Small intestine (tissue), 7 donors: ENCODE measurements around the gene MAP7. TPM values are rescaled to one million over a fixed set of nuclear protein-coding genes. Genes with fewer than 3 reads are reported as not detected.
"Not testable (repeated sequence)": the region's sequence is repeated elsewhere in the genome, so short reads cannot be mapped to it uniquely, and the experiment has no call there.

Experiments
- DNase-seq, 2 donors: peaks; one replicate each; pipeline versions ENCODE4 v3.0.0 to v3.0.0-alpha.2; 2013
- FAIRE-seq: peaks from 2 replicates; lab custom pipeline; 2012; peaks lifted over from hg19 to GRCh38; lab: Jason Lieb, UNC
- H3K27ac ChIP-seq, 3 donors: one replicate each; pipeline ENCODE4 v1.5.1; 2013; ENCODE audit warnings: low read length in 2 of 3, mild to moderate bottlenecking in 2 of 3, control low read depth in 1 of 3, inconsistent platforms in 1 of 3, low read depth in 1 of 3, moderate library complexity in 1 of 3
- H3K27me3 ChIP-seq, 3 donors: one replicate each; pipeline ENCODE4 v1.6.1; 2013; ENCODE audit warnings: low read length in 3 of 3, inconsistent platforms in 1 of 3; ENCODE audit not compliant: control insufficient read depth in 3 of 3, insufficient read depth in 3 of 3
- H3K36me3 ChIP-seq, 3 donors: one replicate each; pipeline ENCODE4 v1.6.1; 2013; ENCODE audit warnings: low read length in 3 of 3, inconsistent platforms in 1 of 3, low read depth in 1 of 3, mild to moderate bottlenecking in 1 of 3, moderate library complexity in 1 of 3; ENCODE audit not compliant: control insufficient read depth in 3 of 3, insufficient read depth in 2 of 3
- H3K4me1 ChIP-seq, 3 donors: one replicate each; pipeline ENCODE4 v1.6.1; 2013; ENCODE audit warnings: low read length in 2 of 3, inconsistent platforms in 1 of 3, low read depth in 1 of 3, mild to moderate bottlenecking in 1 of 3, moderate library complexity in 1 of 3; ENCODE audit not compliant: control insufficient read depth in 3 of 3, insufficient read depth in 2 of 3
- H3K4me3 ChIP-seq, 3 donors: one replicate each; pipeline ENCODE4 v1.5.1; 2013; ENCODE audit warnings: low read length in 3 of 3, control low read depth in 1 of 3, inconsistent platforms in 1 of 3, low read depth in 1 of 3, mild to moderate bottlenecking in 1 of 3, moderate library complexity in 1 of 3
- H3K9me3 ChIP-seq, 2 donors: one replicate each; pipeline ENCODE4 v1.6.1; 2013; ENCODE audit warnings: low read depth in 1 of 2, low read length in 1 of 2; ENCODE audit not compliant: control insufficient read depth in 2 of 2, insufficient read depth in 1 of 2
- WGBS, 3 donors: extraction: QIAGEN DNeasy Blood & Tissue Kit; methylation state at CpG; one replicate each; pipeline ENCODE4 v1.1.7; 2013; 5-methylcytosine and 5-hydroxymethylcytosine counted together
- polyA plus RNA-seq, 4 donors: library from polyadenylated mRNA; stranded (reverse) in 3 of 4; unstranded in 1 of 4; fragments of 200-250 nt in 3 of 4; fragments of 120-200 nt in 1 of 4; gene quantifications; one replicate each; pipeline versions ENCODE4 v1.2.1 to v1.2.3, GENCODE V29; 2013
- donor health status: healthy with polysubstance abuse.
- donor health status: control.
- donor health status: control.
- donor health status: Bipolar disorder and iron deficiency.
- donor health status: healthy.

The MAP7 gene
- polyA plus RNA-seq, 4 donors = 18.3 to 45.6 (median 21.4) TPM

GRCh38 chr6:136404627-136405419 lies 145.4 kb downstream of the MAP7 start:
- Histone ChIP-seq H3K4me1 (peaks cover 0 to 3% (median 2%) of the 10 kb centered on the region in 3 donors), H3K4me3 (no peak overlapping the region), H3K36me3 (peaks cover 0 to 6% (median 6%) of the 10 kb centered on the region in 3 donors), H3K27ac (no peak overlapping the region), H3K9me3 (no peaks in the 10 kb centered on the region), H3K27me3 (no peaks in the 10 kb centered on the region)
- WGBS, 3 donors = 68 to 78% (median 77%) methylated on average over 6 of the region's 6 CpGs
- DNase-seq (no peak), FAIRE-seq (no peak)

GRCh38 chr6:136404007-136404406 lies 146.2 kb downstream of the MAP7 start:
- Histone ChIP-seq H3K4me1 (peaks cover 0 to 3% (median 2%) of the 10 kb centered on the region in 3 donors), H3K9me3 (no peaks in the 10 kb centered on the region), H3K36me3 (peaks cover 0 to 8% (median 6%) of the 10 kb centered on the region in 3 donors), H3K27ac (no peak overlapping the region), H3K27me3 (no peaks in the 10 kb centered on the region), H3K4me3 (no peak overlapping the region)
- WGBS, 3 donors = 74 to 78% (median 74%) methylated on average over 3 of the region's 3 CpGs
- no peak for DNase-seq
- no peak for FAIRE-seq

- Histone ChIP-seq H3K4me3 (no peak overlapping the region), H3K4me1 (peaks cover 0 to 3% (median 2%) of the 10 kb centered on the region in 3 donors), H3K36me3 (peaks cover 0 to 10% (median 8%) of the 10 kb centered on the region in 3 donors), H3K9me3 (no peaks in the 10 kb centered on the region), H3K27ac (no peak overlapping the region), H3K27me3 (no peaks in the 10 kb centered on the region)
- FAIRE-seq (no peak), DNase-seq (peak in 1 of 2 donors; percentile 18)
- 78 to 88% (median 84%) methylated on average over 6 of the region's 6 CpGs for WGBS, 3 donors
Observed at GRCh38 chr6:136403110-136403980, 146.9 kb downstream of the MAP7 start.

GRCh38 chr6:136401749-136402148 lies 148.5 kb downstream of the MAP7 start:
- peaks cover 0 to 8% (median 8%) of the 10 kb centered on the region in 3 donors for H3K36me3 ChIP-seq
- DNase-seq = no peak
- H3K27me3 ChIP-seq = no peaks in the 10 kb centered on the region
- no peaks in the 10 kb centered on the region for H3K4me1 ChIP-seq
- no peak overlapping the region for H3K4me3 ChIP-seq
- no peak overlapping the region for H3K27ac ChIP-seq
- peaks cover 0 to 6% of the 10 kb centered on the region in 2 donors for H3K9me3 ChIP-seq
- no peak for FAIRE-seq
- WGBS, 3 donors = 87 to 93% (median 89%) methylated on average over 3 of the region's 3 CpGs

- H3K27me3 ChIP-seq, H3K4me3 ChIP-seq, FAIRE-seq, H3K27ac ChIP-seq, H3K4me1 ChIP-seq, H3K36me3 ChIP-seq, H3K9me3 ChIP-seq, DNase-seq: not testable (repeated sequence)
- WGBS, 3 donors = 93 to 99% (median 94%) methylated on average over 4 of the region's 4 CpGs
Observed at GRCh38 chr6:136401236-136401635, 149.0 kb downstream of the MAP7 start.

- Histone ChIP-seq H3K27me3 (no peaks in the 10 kb centered on the region), H3K9me3 (peaks cover 0 to 6% of the 10 kb centered on the region in 2 donors), H3K4me3 (no peak overlapping the region), H3K27ac (no peak overlapping the region), H3K36me3 (peaks cover 0 to 8% (median 5%) of the 10 kb centered on the region in 3 donors), H3K4me1 (no peaks in the 10 kb centered on the region)
- DNase-seq (no peak), FAIRE-seq (no peak)
- 69 to 76% (median 75%) methylated on average over 3 of the region's 3 CpGs for WGBS, 3 donors
Observed at GRCh38 chr6:136398453-136398852, 151.8 kb downstream of the MAP7 start.

- Histone ChIP-seq H3K27me3 (no peaks in the 10 kb centered on the region), H3K4me3 (no peak overlapping the region), H3K36me3 (peaks cover 0 to 6% (median 3%) of the 10 kb centered on the region in 3 donors), H3K4me1 (no peaks in the 10 kb centered on the region), H3K27ac (no peak overlapping the region), H3K9me3 (peaks cover 0 to 6% of the 10 kb centered on the region in 2 donors)
- FAIRE-seq = peak; percentile 10
- no peak for DNase-seq
- WGBS, 3 donors = 94 to 100% (median 100%) methylated on average over 1 of the region's 1 CpG
Observed at GRCh38 chr6:136396908-136397307, 153.3 kb downstream of the MAP7 start.

GRCh38 chr6:136390959-136391358 lies 159.3 kb downstream of the MAP7 start:
- H3K27ac ChIP-seq, FAIRE-seq, H3K9me3 ChIP-seq, DNase-seq, H3K27me3 ChIP-seq, H3K4me1 ChIP-seq, H3K4me3 ChIP-seq: not testable (repeated sequence)
- H3K36me3 ChIP-seq = peaks cover 0 to 13% (median 2%) of the 10 kb centered on the region in 3 donors
- WGBS, 3 donors = 83 to 89% (median 87%) methylated on average over 1 of the region's 2 CpGs
